HG03342 (cell line): ENCODE measurements around the gene CREB5.
A peak's percentile ranks its signal among the peaks of the same experiment; 100 is the strongest.

ENCODE experiments used
- ATAC-seq: cut with Tn5 transposase; IDR thresholded peaks from one replicate; pipeline ENCODE4 v1.9.1; 2021; ENCODE audit warnings: mild to moderate bottlenecking, moderate library complexity; ENCODE audit not compliant: unreplicated experiment

CREB5 gene

GRCh38 chr7:28669330-28669729, 257.0 kb downstream of the CREB5 start:
- no peak for ATAC-seq

GRCh38 chr7:28671526-28671925, 259.2 kb downstream of the CREB5 start:
- no peak for ATAC-seq

GRCh38 chr7:28672397-28672797, 260.1 kb downstream of the CREB5 start:
- ATAC-seq = no peak

GRCh38 chr7:28674359-28674782, 262.1 kb downstream of the CREB5 start:
- ATAC-seq = no peak

GRCh38 chr7:28675429-28675828, 263.1 kb downstream of the CREB5 start:
- no peak for ATAC-seq

GRCh38 chr7:28677668-28678067, 265.4 kb downstream of the CREB5 start:
- ATAC-seq = no peak

- ATAC-seq = no peak
Observed at GRCh38 chr7:28678431-28678965, 266.2 kb downstream of the CREB5 start.

- ATAC-seq = no peak
Observed at GRCh38 chr7:28681693-28682310, 269.5 kb downstream of the CREB5 start.

GRCh38 chr7:28682801-28683200, 270.5 kb downstream of the CREB5 start:
- ATAC-seq = no peak

- ATAC-seq = no peak
Observed at GRCh38 chr7:28684650-28685241, 272.4 kb downstream of the CREB5 start.

GRCh38 chr7:28685242-28685643, 272.9 kb downstream of the CREB5 start:
- ATAC-seq = peak; percentile 26

GRCh38 chr7:28685644-28686417, 273.5 kb downstream of the CREB5 start:
- peak; percentile 74 for ATAC-seq

GRCh38 chr7:28686418-28686800, 274.1 kb downstream of the CREB5 start:
- ATAC-seq = no peak

GRCh38 chr7:28687537-28687936, 275.2 kb downstream of the CREB5 start:
- ATAC-seq = no peak

- no peak for ATAC-seq
Observed at GRCh38 chr7:28688174-28688573, 275.9 kb downstream of the CREB5 start.

GRCh38 chr7:28688651-28689050, 276.3 kb downstream of the CREB5 start:
- no peak for ATAC-seq

- ATAC-seq = no peak
Observed at GRCh38 chr7:28695300-28696295, 283.3 kb downstream of the CREB5 start.

GRCh38 chr7:28697913-28698563, 285.7 kb downstream of the CREB5 start:
- no peak for ATAC-seq

GRCh38 chr7:28698840-28699239, 286.5 kb downstream of the CREB5 start:
- no peak for ATAC-seq

- no peak for ATAC-seq
Observed at GRCh38 chr7:28700096-28700495, 287.8 kb downstream of the CREB5 start.
